HepG2 (cell line): Measurements from ENCODE around the gene POLR3F. TPM values are rescaled to one million over a fixed set of nuclear protein-coding genes. Genes with fewer than 3 reads are reported as not detected.
"Not testable (repeated sequence)": the region's sequence is repeated elsewhere in the genome, so short reads cannot be mapped to it uniquely, and the experiment has no call there.

Experiments used
- ATAC-seq: fragments of 200-7000 bp; cut with Tn5 transposase; 3 replicates; pipeline ENCODE4 v1.9.1; 2020; ENCODE audit warnings: mild to moderate bottlenecking, moderate library complexity
- BruUV-seq: library from RNA; stranded (reverse); fragments of 400-500 nt; replicated peaks from 2 replicates; lab custom pipeline; 2021; lab: Mats Ljungman, UMichigan
- CTCF ChIA-PET: fragments of 300-600 bp; formaldehyde crosslinking; extraction: SDS; loops from one replicate; lab custom pipeline; 2021; ENCODE audit warnings: low total read pairs, inconsistent platforms, low intra/inter-chr PET ratio; lab: Yijun Ruan, JAX
- POLR2A ChIA-PET: fragments of 350-600 bp; sonication (Branson Sonifier 250); formaldehyde crosslinking; loops from one replicate; lab custom pipeline; 2020; ENCODE audit warnings: antibody characterized with exemption, inconsistent platforms; lab: Yijun Ruan, JAX
- DNase-seq: peaks from one replicate; pipeline ENCODE4 v3.0.0-alpha.2; 2015; ENCODE audit warnings: low spot score
- FAIRE-seq: peaks from 3 replicates; lab custom pipeline; 2011; peaks lifted over from hg19 to GRCh38; lab: Jason Lieb, UNC
- H2AFZ ChIP-seq: one replicate; pipeline ENCODE4 v1.6.1; 2011; ENCODE audit warnings: low read length, inconsistent platforms
- H3K27ac ChIP-seq: fragments of 300-600 bp; 3 replicates; pipeline ENCODE4 v1.8.0; 2011; ENCODE audit warnings: mixed run types, mild to moderate bottlenecking, mixed read lengths, low read length, inconsistent platforms; ENCODE audit not compliant: insufficient read depth; ENCODE audit errors: extremely low read length
- H3K27me3 ChIP-seq, 2 experiments: fragments of 200-600 bp in 1 of 2; 2 replicates in 1 of 2; 3 replicates in 1 of 2; pipeline versions ENCODE4 v1.6.0 to v1.8.0; 2011; ENCODE audit warnings: low read length in 2 of 2, mild to moderate bottlenecking in 2 of 2, moderate library complexity in 2 of 2, inconsistent platforms in 1 of 2; ENCODE audit not compliant: insufficient read depth in 2 of 2, control insufficient read depth in 1 of 2
- H3K36me3 ChIP-seq, 2 experiments: fragments of 200-600 bp in 1 of 2; replicated peaks in 1 of 2; 2 replicates in 1 of 2; 3 replicates in 1 of 2; pipeline versions ENCODE4 v1.5.1 to v1.8.0; 2011; ENCODE audit warnings: low read length in 2 of 2, inconsistent platforms in 1 of 2; ENCODE audit not compliant: insufficient read depth in 2 of 2, control insufficient read depth in 1 of 2
- H3K4me1 ChIP-seq: 2 replicates; pipeline ENCODE4 v1.5.1; 2012; ENCODE audit warnings: low read length, inconsistent platforms; ENCODE audit not compliant: insufficient read depth
- H3K4me2 ChIP-seq: 2 replicates; pipeline ENCODE4 v1.6.0; 2011; ENCODE audit warnings: low read depth, low read length, inconsistent platforms
- H3K4me3 ChIP-seq, 3 experiments: fragments of 200-600 bp in 1 of 3; sonication (generic), shearing (Covaris generic) in 1 of 3; replicated peaks in 1 of 3; 2 replicates each; pipeline ENCODE4 v1.5.1; 2011 to 2016; ENCODE audit warnings: low read length in 3 of 3, inconsistent platforms in 2 of 3, low read depth in 2 of 3, mild to moderate bottlenecking in 2 of 3, control low read depth in 1 of 3, mixed read lengths in 1 of 3; ENCODE audit not compliant: insufficient read depth in 1 of 3
- H3K79me2 ChIP-seq: one replicate; pipeline ENCODE4 v1.6.1; 2011; ENCODE audit warnings: low read length, inconsistent platforms; ENCODE audit not compliant: insufficient read depth
- H3K9ac ChIP-seq: 2 replicates; pipeline ENCODE4 v1.6.0; 2011; ENCODE audit warnings: mild to moderate bottlenecking, low read depth, low read length, inconsistent platforms; ENCODE audit not compliant: insufficient read depth
- H3K9me3 ChIP-seq: 2 replicates; pipeline ENCODE4 v1.5.1; 2012; ENCODE audit warnings: mild to moderate bottlenecking, low read length
- H4K20me1 ChIP-seq: 2 replicates; pipeline ENCODE4 v1.6.0; 2011; ENCODE audit warnings: inconsistent platforms, mild to moderate bottlenecking, low read length, moderate library complexity; ENCODE audit not compliant: insufficient read depth
- MEF2D ChIP-seq: sonication (generic); formaldehyde crosslinking; IDR thresholded peaks from 2 replicates; pipeline ENCODE4 v1.5.1; 2020; ENCODE audit warnings: mild to moderate bottlenecking, missing genetic modification reagents
- ZBTB4 ChIP-seq: sonication (generic); formaldehyde crosslinking; IDR thresholded peaks from 2 replicates; pipeline ENCODE4 v1.4.0; 2020; ENCODE audit warnings: missing genetic modification reagents, mild to moderate bottlenecking, borderline replicate concordance
- ZFX ChIP-seq: sonication (generic); formaldehyde crosslinking; IDR thresholded peaks from 2 replicates; pipeline ENCODE4 v1.4.0; 2020; ENCODE audit warnings: mild to moderate bottlenecking, low read depth, missing genetic modification reagents, moderate library complexity
- WGBS: methylation state at CpG from one replicate; pipeline ENCODE4 v1.1.6; 2017; ENCODE audit warnings: low lambda C conversion rate; 5-methylcytosine and 5-hydroxymethylcytosine counted together
- in situ Hi-C: cut with HindIII; loops from 2 replicates; pipeline ENCODE4 v1.10.0; 2017; ENCODE audit warnings: low pct_unique_long_range_greater_than_20kb; ENCODE audit not compliant: extremely low pct_ligation_motif_present
- intact Hi-C: fragments of 100-400 bp; cut with micrococcal nuclease; formaldehyde crosslinking; loops from one replicate; pipeline ENCODE4 v1.10.0; 2022; ENCODE audit not compliant: unreplicated experiment
- polyA plus RNA-seq, 8 experiments: library from polyadenylated mRNA; depleted of rRNA in 3 of 8; stranded (reverse) in 7 of 8; unstranded in 1 of 8; fragments of >200 nt; fragmentation: Illumina TruSeq in 4 of 8; extraction: Trizol in 4 of 8; gene quantifications; 2 replicates each; pipeline versions ENCODE4 v1.2.1 to v1.2.3, GENCODE V29; 2011 to 2016; ENCODE audit warnings: low read depth in 4 of 8, missing spikeins in 1 of 8, mixed read lengths in 1 of 8; ENCODE audit not compliant: insufficient read depth in 1 of 8
- total RNA-seq, 5 experiments: library from RNA; depleted of rRNA; stranded (reverse); fragments of >200 nt; fragmentation: Illumina TruSeq; extraction: Trizol; gene quantifications; 2 replicates each; pipeline ENCODE4 v1.2.3, GENCODE V29; 2016; ENCODE audit warnings: low read depth in 1 of 5

POLR3F gene
- total and polyA plus RNA-seq, 2 of the 13 experiments (the other 11 are each of a cell fraction or from before 2014, with no cell fraction given), result 11.7 to 25.5 TPM

DNA sequence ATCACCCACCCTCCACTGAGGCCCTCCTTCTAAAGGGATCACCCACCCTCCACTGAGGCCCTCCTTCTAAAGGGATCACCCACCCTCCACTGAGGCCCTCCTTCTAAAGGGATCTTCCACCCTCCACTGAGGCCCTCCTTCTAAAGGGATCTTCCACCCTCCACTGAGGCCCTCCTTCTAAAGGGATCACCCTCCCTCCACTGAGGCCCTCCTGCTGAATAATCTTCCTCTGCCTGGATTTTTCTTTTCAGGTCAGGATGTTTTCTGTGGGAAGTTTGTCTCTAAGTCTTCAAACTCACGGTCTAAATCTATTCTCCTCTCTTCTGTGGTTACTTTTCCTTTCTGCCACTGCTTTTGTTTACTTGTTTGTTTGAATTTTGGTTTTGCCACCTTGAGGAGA is 34.5 kb downstream of the POLR3F start:
- not testable (repeated sequence) for H3K9ac ChIP-seq, H3K27me3 ChIP-seq
- peaks cover 33% of the 10 kb centered on the region for H3K4me1 ChIP-seq
- 0 out of 2 replicates have a peak, but pooled peaks have one; percentile 17 for TF ChIP-seq ZFX
- TF ChIP-seq, all 625 proteins: peak for 1; not testable (repeated sequence) for 624
- BruUV-seq, H3K9me3 ChIP-seq, H4K20me1 ChIP-seq, FAIRE-seq, H3K27ac ChIP-seq, intact Hi-C loops, DNase-seq, CTCF ChIA-PET, H3K4me3 ChIP-seq, H3K79me2 ChIP-seq, H3K36me3 ChIP-seq, in situ Hi-C loops, ATAC-seq: not testable (repeated sequence)
- Histone ChIP-seq H2AFZ (peak overlapping the region; percentile 32), H3K4me2 (peak overlapping the region; percentile 22; the same call in 1 of the 2 replicates)
- WGBS, result 3% methylated on average over 1 of the region's 1 CpG
- POLR2A ChIA-PET, result interaction anchor here (0.9 to 1.4 kb wide), 3 partner anchors 22 to 492 kb away, joined by 3 to 7 read pairs (median 3); partner anchors contain the start of genes DZANK1 and POLR3F

- no peak for DNase-seq
- 0 out of 2 replicates have a peak, but pooled peaks have one; percentile 31 for TF ChIP-seq ZBTB4
- no peak for TF ChIP-seq MEF2D (CRISPR knock-in tag)
- TF ChIP-seq, all 625 proteins: peak for 1
- in situ Hi-C loops, result no loop called here
- intact Hi-C loops, result loop anchor here (5.0 kb wide), 1 partner anchor 63 kb away; the partner anchor contains the start of gene SMIM26
- H3K36me3 ChIP-seq, result no peaks in the 10 kb centered on the region
- no peak overlapping the region for H3K27ac ChIP-seq
- BruUV-seq, result no TSS peak
- FAIRE-seq (no peak), ATAC-seq (no peak)
- H3K4me2 ChIP-seq, result no peak overlapping the region
- ChIA-PET POLR2A (interaction anchor here (1.3 to 4.8 kb wide), 2 partner anchors 7 to 81 kb away, joined by 3 to 215 read pairs; partner anchors contain the start of gene RBBP9), CTCF (no interaction called here)
- H3K4me3 ChIP-seq, result no peak overlapping the region
- H3K27me3 ChIP-seq, result no peaks in the 10 kb centered on the region; a peak in 1 of 5 replicates
- H3K4me1 ChIP-seq, result peaks cover 43% of the 10 kb centered on the region
- H2AFZ ChIP-seq, result no peak overlapping the region
- no peak overlapping the region for H3K9ac ChIP-seq
- H4K20me1 ChIP-seq, result no peaks in the 10 kb centered on the region
- H3K9me3 ChIP-seq, result no peaks in the 10 kb centered on the region
- WGBS, result 87% methylated on average over 31 of the region's 31 CpGs
- peaks cover 15% of the 10 kb centered on the region for H3K79me2 ChIP-seq
These were observed 37.4 kb downstream of the POLR3F start for GRCh38 chr20:18504479-18505060.
